OCI-LY7 (cell line): ENCODE results near the gene ANAPC1.

ENCODE experiments used
- EZH2phosphoT487 ChIP-seq: fragments of 200-600 bp; sonication (generic); IDR thresholded peaks from 2 replicates; pipeline ENCODE4 v1.6.1; 2018; ENCODE audit warnings: low read depth, borderline replicate concordance, mild to moderate bottlenecking, mixed run types, antibody characterized with exemption, low read length, moderate library complexity, mixed read lengths
- TF ChIP-seq, protein P1 (sequence below): fragments of 200-600 bp; sonication (generic); conservative IDR thresholded peaks from 2 replicates; pipeline ENCODE4 v1.5.1; 2014; ENCODE audit warnings: mild to moderate bottlenecking, antibody characterized with exemption, low read length, moderate library complexity, mixed read lengths

DNA sequence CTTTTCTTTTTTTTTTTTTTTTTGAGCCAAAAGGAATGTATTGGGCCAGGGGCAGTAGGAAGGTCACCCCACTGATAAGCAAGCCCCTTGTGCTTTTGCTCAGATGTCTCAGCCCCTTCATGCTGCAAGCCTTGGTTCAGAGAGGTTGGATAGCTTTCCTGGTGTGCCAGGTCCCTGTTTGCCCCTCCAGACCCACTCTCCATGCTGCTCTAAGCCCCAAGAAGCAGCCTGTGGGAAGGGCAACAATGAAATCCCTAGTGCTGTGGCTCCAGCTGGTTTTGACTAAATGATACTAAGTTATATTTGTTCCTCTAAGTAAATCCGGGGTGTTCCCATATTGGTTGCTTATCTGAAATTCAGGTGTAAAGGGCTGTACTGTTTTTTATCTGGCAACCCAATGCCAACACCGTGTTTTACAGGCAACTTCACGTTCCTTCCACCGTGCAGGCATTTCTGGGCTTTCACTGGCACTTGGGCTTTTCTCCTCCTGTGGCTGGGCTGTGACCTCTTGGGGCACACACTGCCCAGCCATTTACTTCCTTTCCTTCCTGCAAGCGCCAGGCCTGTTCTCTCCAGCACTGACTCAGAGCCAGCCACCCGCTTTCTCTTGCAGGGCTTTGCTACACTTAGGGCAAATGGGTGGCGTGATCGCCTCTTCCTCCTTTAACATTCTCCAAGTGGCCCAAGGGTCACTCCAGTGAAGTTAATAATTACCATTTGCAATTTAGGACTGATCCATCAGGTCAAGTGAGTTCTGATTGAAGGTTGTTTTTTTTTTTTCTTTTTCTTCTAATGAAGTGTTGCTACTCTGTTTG is 36.0 kb upstream of the ANAPC1 start:
- TF ChIP-seq, protein P1, sequence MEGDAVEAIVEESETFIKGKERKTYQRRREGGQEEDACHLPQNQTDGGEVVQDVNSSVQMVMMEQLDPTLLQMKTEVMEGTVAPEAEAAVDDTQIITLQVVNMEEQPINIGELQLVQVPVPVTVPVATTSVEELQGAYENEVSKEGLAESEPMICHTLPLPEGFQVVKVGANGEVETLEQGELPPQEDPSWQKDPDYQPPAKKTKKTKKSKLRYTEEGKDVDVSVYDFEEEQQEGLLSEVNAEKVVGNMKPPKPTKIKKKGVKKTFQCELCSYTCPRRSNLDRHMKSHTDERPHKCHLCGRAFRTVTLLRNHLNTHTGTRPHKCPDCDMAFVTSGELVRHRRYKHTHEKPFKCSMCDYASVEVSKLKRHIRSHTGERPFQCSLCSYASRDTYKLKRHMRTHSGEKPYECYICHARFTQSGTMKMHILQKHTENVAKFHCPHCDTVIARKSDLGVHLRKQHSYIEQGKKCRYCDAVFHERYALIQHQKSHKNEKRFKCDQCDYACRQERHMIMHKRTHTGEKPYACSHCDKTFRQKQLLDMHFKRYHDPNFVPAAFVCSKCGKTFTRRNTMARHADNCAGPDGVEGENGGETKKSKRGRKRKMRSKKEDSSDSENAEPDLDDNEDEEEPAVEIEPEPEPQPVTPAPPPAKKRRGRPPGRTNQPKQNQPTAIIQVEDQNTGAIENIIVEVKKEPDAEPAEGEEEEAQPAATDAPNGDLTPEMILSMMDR: no peak
- no peak for TF ChIP-seq EZH2phosphoT487
